Measurements from ENCODE around the gene SYT6.

DNA sequence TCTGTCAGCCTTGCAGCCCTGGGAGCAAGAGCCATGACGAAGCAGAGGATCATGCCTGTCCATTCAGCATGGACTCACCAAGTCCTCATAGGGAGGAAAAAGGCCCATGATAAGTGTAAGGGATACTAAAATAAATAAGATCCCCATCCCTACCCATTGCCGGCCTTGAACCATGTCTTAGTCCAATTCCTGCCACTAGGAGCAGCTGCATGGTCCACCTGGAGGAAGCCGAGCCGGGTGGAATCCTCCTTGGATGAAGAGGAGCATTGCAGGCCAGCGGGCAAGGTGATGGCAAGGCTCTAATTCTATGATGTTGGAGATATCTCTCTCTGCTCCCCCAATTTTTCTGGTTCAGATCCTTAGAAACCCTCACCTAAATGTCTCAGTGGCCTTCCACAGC lies 38.7 kb upstream of the SYT6 start:
- no peak for TF ChIP-seq POLR2A (IDR thresholded peaks at IDR 0.05; ENCODE audit: low read length)
- TF ChIP-seq GATA1 (IDR thresholded peaks at IDR 0.05; ENCODE audit: low read depth, low read length) = no peak

Measured in erythroblast (primary cell).